Prostate gland (tissue), 2 donors: ENCODE measurements around the gene GNA14. TPM values are rescaled to one million over a fixed set of nuclear protein-coding genes. Genes with fewer than 3 reads are reported as not detected.
"Not testable (repeated sequence)": the region's sequence is repeated elsewhere in the genome, so short reads cannot be mapped to it uniquely, and the experiment has no call there.

Source experiments
- DNase-seq: peaks from one replicate; pipeline ENCODE4 v3.0.0-alpha.2; 2019; ENCODE audit warnings: low spot score
- H3K27ac ChIP-seq, 2 donors: fragments of 200-600 bp; sonication (generic); 2 replicates each; pipeline ENCODE4 v1.5.1; 2017 to 2019
- H3K27me3 ChIP-seq: fragments of 200-600 bp; sonication (generic); replicated peaks from 2 replicates; pipeline ENCODE4 v1.5.1; 2019; ENCODE audit not compliant: insufficient read depth
- H3K36me3 ChIP-seq, 2 donors: fragments of 200-600 bp; sonication (generic); 1 replicate in 1 of 2; 2 replicates in 1 of 2; pipeline versions ENCODE4 v1.5.1 to v1.8.1; 2017 to 2019
- H3K4me1 ChIP-seq: fragments of 200-600 bp; sonication (generic); replicated peaks from 2 replicates; pipeline ENCODE4 v1.5.1; 2019
- H3K4me3 ChIP-seq, 2 donors: fragments of 200-600 bp; sonication (generic); 2 replicates each; pipeline ENCODE4 v1.5.1; 2017 to 2019
- H3K9me3 ChIP-seq: fragments of 200-600 bp; sonication (generic); 2 replicates; pipeline ENCODE4 v1.5.1; 2017
- CTCF ChIP-seq, 4 experiments: fragments of 200-600 bp in 2 of 4; fragments of 450-650 bp in 2 of 4; sonication (generic) in 2 of 4; IDR thresholded peaks; 1 replicate in 3 of 4; 2 replicates in 1 of 4; pipeline ENCODE4 v1.5.1; 2016 to 2019; ENCODE audit warnings: antibody characterized with exemption in 4 of 4, mild to moderate bottlenecking in 2 of 4, moderate library complexity in 2 of 4
- POLR2A ChIP-seq: fragments of 450-650 bp; IDR thresholded peaks from one replicate; pipeline ENCODE4 v1.6.1; 2016; ENCODE audit warnings: antibody characterized with exemption, mild to moderate bottlenecking
- POLR2AphosphoS5 ChIP-seq: sonication (generic); formaldehyde crosslinking; IDR thresholded peaks from one replicate; pipeline ENCODE4 v1.6.1; 2017; ENCODE audit warnings: antibody characterized with exemption
- WGBS: methylation state at CpG from one replicate; pipeline ENCODE4 v1.1.5; 2018; 5-methylcytosine and 5-hydroxymethylcytosine counted together
- intact Hi-C: fragments of 100-400 bp; cut with DNase I; formaldehyde crosslinking; loops from one replicate; pipeline ENCODE4 v1.14.2; 2022
- total RNA-seq, 2 donors: library from RNA; depleted of rRNA; stranded (reverse); fragments of >200 nt; gene quantifications; one replicate each; pipeline ENCODE4 v1.1.0, GENCODE V29; 2016

The GNA14 gene
- total RNA-seq, 2 donors from 2014 or later: 2.4 to 5.5 TPM

- 18% methylated on average over 76 of the region's 83 CpGs for WGBS
Observed at GRCh38 chr9:77647267-77648233, 572 bp downstream of the GNA14 start.

GRCh38 chr9:77643871-77644270 lies 4.3 kb downstream of the GNA14 start:
- intact Hi-C loops: loop anchor here (10.0 kb wide), 2 partner anchors 111 to 381 kb away; no protein-coding TSS in a partner anchor
- DNase-seq: no peak
- Histone ChIP-seq H3K27ac (no peak overlapping the region), H3K4me3 (no peak overlapping the region), H3K9me3 (no peaks in the 10 kb centered on the region), H3K36me3 (no peaks in the 10 kb centered on the region), H3K27me3 (no peaks in the 10 kb centered on the region), H3K4me1 (peaks cover 2% of the 10 kb centered on the region)
- 97% methylated on average over 5 of the region's 5 CpGs for WGBS
- TF ChIP-seq POLR2AphosphoS5 (no peak), POLR2A (no peak), CTCF (IDR thresholded peaks at IDR 0.05) (no peak)

More at GRCh38 chr9:77647267-77648233, 572 bp downstream of the GNA14 start:
- Histone ChIP-seq H3K27ac (peak overlapping the region; percentile 43 to 61), H3K27me3 (no peaks in the 10 kb centered on the region), H3K4me1 (peaks cover 6% of the 10 kb centered on the region), H3K9me3 (no peaks in the 10 kb centered on the region), H3K4me3 (peak overlapping the region; percentile 42 to 47), H3K36me3 (no peaks in the 10 kb centered on the region)
- intact Hi-C loops: loop anchor here (2.0 to 10.0 kb wide), 5 partner anchors 107 to 470 kb away; partner anchors contain the start of gene VPS13A
- TF ChIP-seq POLR2AphosphoS5 (no peak), POLR2A (no peak), CTCF (IDR thresholded peaks at IDR 0.05) (no peak)
- no peak for DNase-seq

GRCh38 chr9:77640741-77641580 lies 7.2 kb downstream of the GNA14 start:
- intact Hi-C loops: loop anchor here (10.0 kb wide), 2 partner anchors 114 to 384 kb away; no protein-coding TSS in a partner anchor
- WGBS: 79% methylated on average over 8 of the region's 8 CpGs
- no peaks in the 10 kb centered on the region for H3K9me3 ChIP-seq
- no peak overlapping the region for H3K4me3 ChIP-seq
- H3K36me3 ChIP-seq: no peaks in the 10 kb centered on the region
- no peak overlapping the region for H3K27ac ChIP-seq
- no peaks in the 10 kb centered on the region for H3K4me1 ChIP-seq
- DNase-seq: no peak
- TF ChIP-seq CTCF (IDR thresholded peaks at IDR 0.05) (no peak), POLR2A (no peak), POLR2AphosphoS5 (no peak)
- no peaks in the 10 kb centered on the region for H3K27me3 ChIP-seq

- no peak for DNase-seq
- Histone ChIP-seq H3K36me3 (no peaks in the 10 kb centered on the region), H3K4me3 (no peak overlapping the region), H3K27ac (no peak overlapping the region), H3K4me1 (no peaks in the 10 kb centered on the region), H3K27me3 (no peaks in the 10 kb centered on the region), H3K9me3 (no peaks in the 10 kb centered on the region)
- TF ChIP-seq CTCF (IDR thresholded peaks at IDR 0.05): no peak
- no peak for TF ChIP-seq POLR2A
- TF ChIP-seq POLR2AphosphoS5: no peak
- intact Hi-C loops: no loop called here
- 63% methylated on average over 5 of the region's 5 CpGs for WGBS
Observed at GRCh38 chr9:77632652-77633051, 15.5 kb downstream of the GNA14 start.

GRCh38 chr9:77628864-77629263 lies 19.3 kb downstream of the GNA14 start:
- H3K4me3 ChIP-seq, intact Hi-C loops, H3K36me3 ChIP-seq, H3K9me3 ChIP-seq, H3K4me1 ChIP-seq, DNase-seq, H3K27ac ChIP-seq, H3K27me3 ChIP-seq: not testable (repeated sequence)
- WGBS: 82% methylated on average over 4 of the region's 4 CpGs
